ENCODE results near the gene FOXN3.

GRCh38 chr14:89315493-89316470 is 101.3 kb downstream of the FOXN3 start:
- TF ChIP-seq POLR2A (IDR thresholded peaks at IDR 0.05; ENCODE audit: low read length) (no peak), GATA1 (IDR thresholded peaks at IDR 0.05; ENCODE audit: low read depth, low read length) (no peak)

All from erythroblast (primary cell).